Peyer's patch (tissue), 4 donors: ENCODE measurements around the gene AGBL5. TPM values are rescaled to one million over a fixed set of nuclear protein-coding genes. Genes with fewer than 3 reads are reported as not detected.
"Not testable (repeated sequence)": the region's sequence is repeated elsewhere in the genome, so short reads cannot be mapped to it uniquely, and the experiment has no call there.

Experiments
- DNase-seq, 3 donors: peaks; one replicate each; pipeline ENCODE4 v3.0.0-alpha.2; 2017 to 2019
- H3K27ac ChIP-seq, 4 donors: fragments of 200-600 bp; sonication (generic); one replicate each; pipeline ENCODE4 v1.5.1; 2016 to 2019
- H3K27me3 ChIP-seq, 2 donors: fragments of 200-600 bp; sonication (generic); one replicate each; pipeline ENCODE4 v1.5.1; 2019
- H3K36me3 ChIP-seq, 3 donors: fragments of 200-600 bp; sonication (generic); one replicate each; pipeline ENCODE4 v1.5.1; 2016 to 2019
- H3K4me1 ChIP-seq, 4 donors: fragments of 200-600 bp; sonication (generic); one replicate each; pipeline ENCODE4 v1.5.1; 2016 to 2019
- H3K4me3 ChIP-seq, 4 donors: fragments of 200-600 bp; sonication (generic); 1 replicate in 3 of 4; 2 replicates in 1 of 4; pipeline ENCODE4 v1.5.1; 2016 to 2019; ENCODE audit warnings: mild to moderate bottlenecking in 1 of 4
- H3K9me3 ChIP-seq, 4 donors: fragments of 200-600 bp; sonication (generic); one replicate each; pipeline ENCODE4 v1.5.1; 2016 to 2019; ENCODE audit warnings: mild to moderate bottlenecking in 1 of 4
- CTCF ChIP-seq, 6 experiments: fragments of 450-650 bp in 4 of 6; fragments of 200-600 bp in 2 of 6; sonication (generic) in 1 of 6; IDR thresholded peaks; one replicate each; pipeline ENCODE4 v1.5.1; 2017 to 2019; ENCODE audit warnings: antibody characterized with exemption in 6 of 6, mild to moderate bottlenecking in 3 of 6, moderate library complexity in 1 of 6
- POLR2A ChIP-seq, 2 donors: fragments of 450-650 bp; IDR thresholded peaks; one replicate each; pipeline ENCODE4 v1.5.1; 2017; ENCODE audit warnings: antibody characterized with exemption in 2 of 2, mild to moderate bottlenecking in 2 of 2, moderate library complexity in 2 of 2
- total RNA-seq, 4 donors: library from RNA; depleted of rRNA; stranded (reverse); fragments of >200 nt; gene quantifications; one replicate each; pipeline ENCODE4 v1.1.0, GENCODE V29; 2016

The AGBL5 gene
- total RNA-seq, 4 donors from 2014 or later = 7.5 to 18.2 (median 12.3) TPM

- Histone ChIP-seq H3K27me3 (no peaks in the 10 kb centered on the region), H3K36me3 (no peaks in the 10 kb centered on the region), H3K4me3 (no peak overlapping the region), H3K4me1 (no peaks in the 10 kb centered on the region), H3K9me3 (no peaks in the 10 kb centered on the region), H3K27ac (no peak overlapping the region)
- DNase-seq = no peak
- TF ChIP-seq CTCF (IDR thresholded peaks at IDR 0.05) = no peak
- TF ChIP-seq POLR2A (IDR thresholded peaks at IDR 0.05) = no peak
Observed at GRCh38 chr2:27105981-27106380, 54.5 kb downstream of the AGBL5 start.

- no peak overlapping the region for H3K4me3 ChIP-seq
- H3K27ac ChIP-seq = no peak overlapping the region
- no peaks in the 10 kb centered on the region for H3K4me1 ChIP-seq
- H3K36me3 ChIP-seq = no peaks in the 10 kb centered on the region
- TF ChIP-seq POLR2A (IDR thresholded peaks at IDR 0.05) = no peak
- TF ChIP-seq CTCF (IDR thresholded peaks at IDR 0.05) = no peak
- H3K27me3 ChIP-seq = no peaks in the 10 kb centered on the region
- no peaks in the 10 kb centered on the region for H3K9me3 ChIP-seq
- no peak for DNase-seq
Observed at GRCh38 chr2:27108221-27108620, 56.8 kb downstream of the AGBL5 start.

- Histone ChIP-seq H3K4me3 (no peak overlapping the region), H3K27me3 (no peaks in the 10 kb centered on the region), H3K9me3 (no peaks in the 10 kb centered on the region), H3K27ac (no peak overlapping the region), H3K4me1 (no peaks in the 10 kb centered on the region), H3K36me3 (no peaks in the 10 kb centered on the region)
- no peak for TF ChIP-seq CTCF (IDR thresholded peaks at IDR 0.05)
- no peak for TF ChIP-seq POLR2A (IDR thresholded peaks at IDR 0.05)
- DNase-seq = no peak
Observed at GRCh38 chr2:27109083-27109482, 57.6 kb downstream of the AGBL5 start.

- not testable (repeated sequence) for H3K9me3 ChIP-seq, DNase-seq, H3K4me1 ChIP-seq, H3K27me3 ChIP-seq, H3K27ac ChIP-seq, H3K36me3 ChIP-seq, H3K4me3 ChIP-seq
Observed at GRCh38 chr2:27110603-27111352, 59.3 kb downstream of the AGBL5 start.

GRCh38 chr2:27111392-27112078, 60.1 kb downstream of the AGBL5 start:
- not testable (repeated sequence) for DNase-seq, H3K27ac ChIP-seq, H3K4me3 ChIP-seq, H3K9me3 ChIP-seq, H3K27me3 ChIP-seq, H3K4me1 ChIP-seq, H3K36me3 ChIP-seq

GRCh38 chr2:27115519-27115918, 64.1 kb downstream of the AGBL5 start:
- no peak overlapping the region for H3K27ac ChIP-seq
- H3K4me3 ChIP-seq = no peak overlapping the region
- no peak for DNase-seq
- H3K9me3 ChIP-seq = no peaks in the 10 kb centered on the region
- no peaks in the 10 kb centered on the region for H3K36me3 ChIP-seq
- peaks cover 0 to 5% of the 10 kb centered on the region in 2 donors for H3K27me3 ChIP-seq
- H3K4me1 ChIP-seq = peaks cover 0 to 15% (median 6%) of the 10 kb centered on the region in 4 donors
- TF ChIP-seq POLR2A (IDR thresholded peaks at IDR 0.05) = no peak
- TF ChIP-seq CTCF (IDR thresholded peaks at IDR 0.05) = no peak
